Uterus (tissue), 2 donors: ENCODE results near the gene LRCH2.

Source experiments
- POLR2A ChIP-seq, 2 donors: fragments of 450-650 bp; IDR thresholded peaks; one replicate each; pipeline ENCODE4 v1.6.1; 2016; ENCODE audit warnings: antibody characterized with exemption in 2 of 2, mild to moderate bottlenecking in 1 of 2, moderate library complexity in 1 of 2
- TF ChIP-seq, protein P1 (sequence below), 4 experiments: fragments of 200-600 bp in 2 of 4; fragments of 450-650 bp in 2 of 4; sonication (generic) in 2 of 4; IDR thresholded peaks; one replicate each; pipeline ENCODE4 v1.5.1; 2016 to 2019; ENCODE audit warnings: antibody characterized with exemption in 4 of 4, mild to moderate bottlenecking in 2 of 4, moderate library complexity in 1 of 4

- TF ChIP-seq, protein P1, sequence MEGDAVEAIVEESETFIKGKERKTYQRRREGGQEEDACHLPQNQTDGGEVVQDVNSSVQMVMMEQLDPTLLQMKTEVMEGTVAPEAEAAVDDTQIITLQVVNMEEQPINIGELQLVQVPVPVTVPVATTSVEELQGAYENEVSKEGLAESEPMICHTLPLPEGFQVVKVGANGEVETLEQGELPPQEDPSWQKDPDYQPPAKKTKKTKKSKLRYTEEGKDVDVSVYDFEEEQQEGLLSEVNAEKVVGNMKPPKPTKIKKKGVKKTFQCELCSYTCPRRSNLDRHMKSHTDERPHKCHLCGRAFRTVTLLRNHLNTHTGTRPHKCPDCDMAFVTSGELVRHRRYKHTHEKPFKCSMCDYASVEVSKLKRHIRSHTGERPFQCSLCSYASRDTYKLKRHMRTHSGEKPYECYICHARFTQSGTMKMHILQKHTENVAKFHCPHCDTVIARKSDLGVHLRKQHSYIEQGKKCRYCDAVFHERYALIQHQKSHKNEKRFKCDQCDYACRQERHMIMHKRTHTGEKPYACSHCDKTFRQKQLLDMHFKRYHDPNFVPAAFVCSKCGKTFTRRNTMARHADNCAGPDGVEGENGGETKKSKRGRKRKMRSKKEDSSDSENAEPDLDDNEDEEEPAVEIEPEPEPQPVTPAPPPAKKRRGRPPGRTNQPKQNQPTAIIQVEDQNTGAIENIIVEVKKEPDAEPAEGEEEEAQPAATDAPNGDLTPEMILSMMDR (IDR thresholded peaks at IDR 0.05): no peak
- no peak for TF ChIP-seq POLR2A (IDR thresholded peaks at IDR 0.05)
These were observed 35.3 kb upstream of the LRCH2 start for GRCh38 chrX:115269051-115269683.
